GM21423 (cell line): ENCODE data around the gene RELL1.

Experiments used
- ATAC-seq: cut with Tn5 transposase; IDR thresholded peaks from one replicate; pipeline ENCODE4 v1.9.1; 2021; ENCODE audit warnings: mild to moderate bottlenecking, moderate library complexity; ENCODE audit not compliant: unreplicated experiment

The RELL1 gene

GRCh38 chr4:37604461-37604860, 81.7 kb downstream of the RELL1 start:
- ATAC-seq = no peak

- no peak for ATAC-seq
These were observed 82.5 kb downstream of the RELL1 start for GRCh38 chr4:37603711-37604110.

GRCh38 chr4:37603070-37603468, 83.1 kb downstream of the RELL1 start:
- ATAC-seq = peak; percentile 73

GRCh38 chr4:37602454-37603069, 83.6 kb downstream of the RELL1 start:
- ATAC-seq = no peak

GRCh38 chr4:37601531-37601930, 84.6 kb downstream of the RELL1 start:
- no peak for ATAC-seq

- ATAC-seq = no peak
These were observed 86.9 kb downstream of the RELL1 start for GRCh38 chr4:37599092-37599790.

- ATAC-seq = no peak
These were observed 89.1 kb downstream of the RELL1 start for GRCh38 chr4:37597034-37597433.

GRCh38 chr4:37595875-37596680, 90.1 kb downstream of the RELL1 start:
- ATAC-seq = no peak

- ATAC-seq = no peak
These were observed 92.1 kb downstream of the RELL1 start for GRCh38 chr4:37594099-37594498.

- ATAC-seq = no peak
These were observed 94.8 kb downstream of the RELL1 start for GRCh38 chr4:37591349-37591748.

GRCh38 chr4:37590016-37590415, 96.2 kb downstream of the RELL1 start:
- ATAC-seq = no peak

GRCh38 chr4:37588150-37588549, 98.0 kb downstream of the RELL1 start:
- no peak for ATAC-seq

- ATAC-seq = no peak
These were observed 100.0 kb downstream of the RELL1 start for GRCh38 chr4:37586194-37586593.

- ATAC-seq = no peak
These were observed 101.6 kb downstream of the RELL1 start for GRCh38 chr4:37584493-37585060.

- no peak for ATAC-seq
These were observed 102.1 kb downstream of the RELL1 start for GRCh38 chr4:37584071-37584470.

GRCh38 chr4:37573566-37573965, 112.6 kb downstream of the RELL1 start:
- ATAC-seq = no peak

GRCh38 chr4:37568489-37568888, 117.7 kb downstream of the RELL1 start:
- ATAC-seq = no peak

- no peak for ATAC-seq
These were observed 118.3 kb downstream of the RELL1 start for GRCh38 chr4:37567836-37568235.

GRCh38 chr4:37562592-37562991, 123.6 kb downstream of the RELL1 start:
- ATAC-seq = no peak

- ATAC-seq = peak; percentile 97
These were observed 124.4 kb downstream of the RELL1 start for GRCh38 chr4:37561803-37562207.

GRCh38 chr4:37561196-37561802, 124.9 kb downstream of the RELL1 start:
- ATAC-seq = peak; percentile 6
